Transverse colon (tissue), 4 donors: ENCODE results near the gene NCAPD2. TPM values are rescaled to one million over a fixed set of nuclear protein-coding genes. Genes with fewer than 3 reads are reported as not detected.
"Not testable (repeated sequence)": the region's sequence is repeated elsewhere in the genome, so short reads cannot be mapped to it uniquely, and the experiment has no call there.

Experiments used
- DNase-seq: peaks from one replicate; pipeline ENCODE4 v3.0.0-alpha.2; 2019
- H3K27ac ChIP-seq, 4 donors: fragments of 200-600 bp; sonication (generic); 2 replicates each; pipeline ENCODE4 v1.5.1; 2016 to 2018; ENCODE audit warnings: inconsistent platforms in 4 of 4
- H3K27me3 ChIP-seq: fragments of 200-600 bp; sonication (generic); 2 replicates; pipeline ENCODE4 v1.5.1; 2017; ENCODE audit warnings: inconsistent platforms
- H3K36me3 ChIP-seq, 4 donors: fragments of 200-600 bp; sonication (generic); 2 replicates each; pipeline ENCODE4 v1.5.1; 2017 to 2019; ENCODE audit warnings: inconsistent platforms in 4 of 4
- H3K4me1 ChIP-seq, 4 donors: fragments of 200-600 bp; sonication (generic); 2 replicates each; pipeline ENCODE4 v1.5.1; 2017 to 2020; ENCODE audit warnings: inconsistent platforms in 4 of 4
- H3K4me3 ChIP-seq, 4 donors: fragments of 200-600 bp; sonication (generic); 1 replicate in 1 of 4; 2 replicates in 3 of 4; pipeline versions ENCODE4 v1.5.1 to v1.6.1; 2017 to 2019; ENCODE audit warnings: inconsistent platforms in 4 of 4
- H3K9me3 ChIP-seq, 2 donors: fragments of 200-600 bp; sonication (generic); 2 replicates each; pipeline ENCODE4 v1.5.1; 2017 to 2019; ENCODE audit warnings: inconsistent platforms in 2 of 2
- EP300 ChIP-seq: sonication (generic); formaldehyde crosslinking; IDR thresholded peaks from one replicate; pipeline ENCODE4 v1.6.1; 2017; ENCODE audit warnings: antibody characterized with exemption, low read depth
- POLR2A ChIP-seq: fragments of 450-650 bp; IDR thresholded peaks from one replicate; pipeline ENCODE4 v1.6.1; 2016; ENCODE audit warnings: antibody characterized with exemption, mild to moderate bottlenecking, moderate library complexity
- POLR2AphosphoS5 ChIP-seq, 3 donors: sonication (generic); formaldehyde crosslinking; IDR thresholded peaks; one replicate each; pipeline ENCODE4 v1.6.1; 2016; ENCODE audit warnings: antibody characterized with exemption in 3 of 3
- WGBS, 2 donors: methylation state at CpG; one replicate each; pipeline ENCODE4 v1.1.5; 2018; ENCODE audit warnings: low coverage in 1 of 2; 5-methylcytosine and 5-hydroxymethylcytosine counted together
- in situ Hi-C, 4 donors: fragments of 200-750 bp; cut with MboI; loops; one replicate each; pipeline versions ENCODE4 v1.15.0 to v1.15.1; 2017; ENCODE audit warnings: low sequenced_read_pairs in 3 of 4, low pct_ligation_motif_present in 1 of 4, low pct_unique_long_range_greater_than_20kb in 1 of 4
- intact Hi-C: fragments of 100-400 bp; cut with DNase I; formaldehyde crosslinking; loops from one replicate; pipeline ENCODE4 v1.15.1; 2023; ENCODE audit warnings: low total_unique reads
- total RNA-seq, 4 donors: library from RNA; depleted of rRNA; stranded (reverse); fragments of >200 nt; gene quantifications; one replicate each; pipeline ENCODE4 v1.1.0, GENCODE V29; 2016
- TF ChIP-seq, protein P1 (sequence below), 5 experiments: fragments of 200-600 bp in 3 of 5; fragments of 450-650 bp in 2 of 5; sonication (generic) in 3 of 5; IDR thresholded peaks; 1 replicate in 2 of 5; 2 replicates in 3 of 5; pipeline ENCODE4 v1.5.1; 2016 to 2017; ENCODE audit warnings: antibody characterized with exemption in 5 of 5, inconsistent platforms in 3 of 5, mild to moderate bottlenecking in 2 of 5, moderate library complexity in 1 of 5

Gene NCAPD2
- total RNA-seq, 4 donors from 2014 or later, result 18.3 to 20.2 (median 19.2) TPM

DNA sequence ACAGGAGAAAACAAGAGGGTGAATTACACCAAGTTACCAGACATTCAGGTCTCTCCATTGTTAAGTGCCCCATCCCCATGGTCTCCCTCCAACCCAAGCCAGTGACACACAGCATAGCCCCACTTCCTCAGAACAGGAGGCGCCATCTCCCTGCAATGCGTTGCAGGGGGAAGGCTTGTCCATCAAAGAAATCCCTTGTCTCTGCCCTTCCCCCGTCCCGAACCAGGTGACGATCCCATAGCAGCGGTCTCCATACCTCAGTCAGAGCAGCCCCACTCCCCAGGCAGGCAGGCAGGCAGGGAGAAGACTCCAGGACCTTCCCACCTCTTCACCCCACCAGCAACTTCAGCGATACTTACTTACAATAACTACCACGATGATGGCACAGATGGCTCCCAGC is 29.4 kb upstream of the NCAPD2 start:
- Histone ChIP-seq H3K9me3 (no peaks in the 10 kb centered on the region), H3K27me3 (no peaks in the 10 kb centered on the region), H3K4me3 (no peak overlapping the region), H3K36me3 (peaks cover 0 to 41% (median 18%) of the 10 kb centered on the region in 4 donors), H3K4me1 (peaks cover 12 to 65% (median 23%) of the 10 kb centered on the region in 4 donors), H3K27ac (peak overlapping the region in 2 of 4 donors; percentile 32 to 76)
- in situ Hi-C loops, result loop anchor here in 2 of 4 donors (25.0 kb wide), 1 partner anchor 127 kb away; the partner anchor contains the start of gene TNFRSF1A (in 2 of the 2)
- no peak for TF ChIP-seq POLR2AphosphoS5 (IDR thresholded peaks at IDR 0.05)
- TF ChIP-seq, protein P1, sequence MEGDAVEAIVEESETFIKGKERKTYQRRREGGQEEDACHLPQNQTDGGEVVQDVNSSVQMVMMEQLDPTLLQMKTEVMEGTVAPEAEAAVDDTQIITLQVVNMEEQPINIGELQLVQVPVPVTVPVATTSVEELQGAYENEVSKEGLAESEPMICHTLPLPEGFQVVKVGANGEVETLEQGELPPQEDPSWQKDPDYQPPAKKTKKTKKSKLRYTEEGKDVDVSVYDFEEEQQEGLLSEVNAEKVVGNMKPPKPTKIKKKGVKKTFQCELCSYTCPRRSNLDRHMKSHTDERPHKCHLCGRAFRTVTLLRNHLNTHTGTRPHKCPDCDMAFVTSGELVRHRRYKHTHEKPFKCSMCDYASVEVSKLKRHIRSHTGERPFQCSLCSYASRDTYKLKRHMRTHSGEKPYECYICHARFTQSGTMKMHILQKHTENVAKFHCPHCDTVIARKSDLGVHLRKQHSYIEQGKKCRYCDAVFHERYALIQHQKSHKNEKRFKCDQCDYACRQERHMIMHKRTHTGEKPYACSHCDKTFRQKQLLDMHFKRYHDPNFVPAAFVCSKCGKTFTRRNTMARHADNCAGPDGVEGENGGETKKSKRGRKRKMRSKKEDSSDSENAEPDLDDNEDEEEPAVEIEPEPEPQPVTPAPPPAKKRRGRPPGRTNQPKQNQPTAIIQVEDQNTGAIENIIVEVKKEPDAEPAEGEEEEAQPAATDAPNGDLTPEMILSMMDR (IDR thresholded peaks at IDR 0.05), result no peak
- TF ChIP-seq POLR2A, result no peak
- no peak for TF ChIP-seq EP300
- no peak for DNase-seq
- WGBS, 2 donors, result 89% methylated on average over 8 of the region's 8 CpGs; no CpG with 5 or more reads in 1 of the 2 donors
- intact Hi-C loops, result loop anchor here (5.0 kb wide), 1 partner anchor 42 kb away; no protein-coding TSS in a partner anchor

GRCh38 chr12:6465467-6466183 is 28.3 kb upstream of the NCAPD2 start:
- TF ChIP-seq EP300, result no peak
- no peak for TF ChIP-seq POLR2A
- TF ChIP-seq, protein P1 (IDR thresholded peaks at IDR 0.05), result peak; percentile 77 to 94 (median 86)
- peak in 1 of 3 donors; percentile 22 for TF ChIP-seq POLR2AphosphoS5 (IDR thresholded peaks at IDR 0.05)
- Histone ChIP-seq H3K4me3 (no peak overlapping the region), H3K27ac (peak overlapping the region in 1 of 4 donors; percentile 23), H3K4me1 (peaks cover 12 to 67% (median 29%) of the 10 kb centered on the region in 4 donors), H3K9me3 (no peaks in the 10 kb centered on the region), H3K36me3 (peaks cover 0 to 32% (median 15%) of the 10 kb centered on the region in 4 donors), H3K27me3 (no peaks in the 10 kb centered on the region)
- in situ Hi-C loops, result loop anchor here in 2 of 4 donors (5.0 to 25.0 kb wide), 2 partner anchors 43 to 128 kb away; partner anchors contain the start of gene TNFRSF1A (in 2 of the 2)
- peak; percentile 66 for DNase-seq
- intact Hi-C loops, result loop anchor here (5.0 kb wide), 1 partner anchor 143 kb away; no protein-coding TSS in a partner anchor
- 23 to 42% methylated on average over 4 to 6 of the region's 6 CpGs for WGBS, 2 donors

GRCh38 chr12:6466184-6466573 is 27.7 kb upstream of the NCAPD2 start:
- Histone ChIP-seq H3K9me3 (no peaks in the 10 kb centered on the region), H3K4me1 (peaks cover 12 to 64% (median 30%) of the 10 kb centered on the region in 4 donors), H3K36me3 (peaks cover 0 to 29% (median 13%) of the 10 kb centered on the region in 4 donors), H3K27me3 (no peaks in the 10 kb centered on the region), H3K27ac (peak overlapping the region in 1 of 4 donors; percentile 23), H3K4me3 (no peak overlapping the region)
- 75 to 85% methylated on average over 4 to 5 of the region's 5 CpGs for WGBS, 2 donors
- intact Hi-C loops, result loop anchor here (5.0 kb wide), 1 partner anchor 144 kb away; no protein-coding TSS in a partner anchor
- no peak for DNase-seq
- in situ Hi-C loops, result loop anchor here in 2 of 4 donors (5.0 to 25.0 kb wide), 2 partner anchors 44 to 129 kb away; partner anchors contain the start of gene TNFRSF1A (in 2 of the 2)
- TF ChIP-seq EP300 (no peak), POLR2A (no peak), POLR2AphosphoS5 (IDR thresholded peaks at IDR 0.05) (no peak)
- TF ChIP-seq, protein P1 (IDR thresholded peaks at IDR 0.05), result no peak

DNA sequence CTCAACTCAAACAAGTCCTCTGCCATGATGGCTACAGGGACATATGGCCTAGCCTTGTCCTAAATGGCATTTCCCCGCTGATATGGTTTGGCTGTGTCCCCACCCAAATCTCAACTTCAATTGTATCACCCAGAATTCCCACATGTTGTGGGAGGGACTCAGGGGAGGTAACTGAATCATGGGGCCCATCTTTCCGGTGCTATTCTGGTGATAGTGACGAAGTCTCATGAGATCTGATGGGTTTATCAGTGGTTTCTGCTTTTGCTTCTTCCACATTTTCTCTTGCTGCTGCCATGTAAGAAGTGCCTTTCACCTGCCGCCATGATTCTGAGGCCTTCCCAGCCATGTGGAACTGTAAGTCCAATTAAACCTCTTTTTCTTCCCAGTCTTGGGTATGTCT is 27.2 kb upstream of the NCAPD2 start:
- DNase-seq, H3K27ac ChIP-seq, H3K27me3 ChIP-seq, H3K4me3 ChIP-seq, H3K9me3 ChIP-seq: not testable (repeated sequence)
- intact Hi-C loops, result loop anchor here (5.0 kb wide), 1 partner anchor 144 kb away; no protein-coding TSS in a partner anchor
- WGBS, 2 donors, result 87 to 100% methylated on average over 1 to 4 of the region's 4 CpGs
- Histone ChIP-seq H3K36me3 (peaks cover 0 to 29% (median 10%) of the 10 kb centered on the region in 4 donors), H3K4me1 (peaks cover 12 to 62% (median 33%) of the 10 kb centered on the region in 4 donors)
- in situ Hi-C loops, result loop anchor here in 2 of 4 donors (5.0 to 25.0 kb wide), 2 partner anchors 44 to 129 kb away; partner anchors contain the start of gene TNFRSF1A (in 2 of the 2)

DNA sequence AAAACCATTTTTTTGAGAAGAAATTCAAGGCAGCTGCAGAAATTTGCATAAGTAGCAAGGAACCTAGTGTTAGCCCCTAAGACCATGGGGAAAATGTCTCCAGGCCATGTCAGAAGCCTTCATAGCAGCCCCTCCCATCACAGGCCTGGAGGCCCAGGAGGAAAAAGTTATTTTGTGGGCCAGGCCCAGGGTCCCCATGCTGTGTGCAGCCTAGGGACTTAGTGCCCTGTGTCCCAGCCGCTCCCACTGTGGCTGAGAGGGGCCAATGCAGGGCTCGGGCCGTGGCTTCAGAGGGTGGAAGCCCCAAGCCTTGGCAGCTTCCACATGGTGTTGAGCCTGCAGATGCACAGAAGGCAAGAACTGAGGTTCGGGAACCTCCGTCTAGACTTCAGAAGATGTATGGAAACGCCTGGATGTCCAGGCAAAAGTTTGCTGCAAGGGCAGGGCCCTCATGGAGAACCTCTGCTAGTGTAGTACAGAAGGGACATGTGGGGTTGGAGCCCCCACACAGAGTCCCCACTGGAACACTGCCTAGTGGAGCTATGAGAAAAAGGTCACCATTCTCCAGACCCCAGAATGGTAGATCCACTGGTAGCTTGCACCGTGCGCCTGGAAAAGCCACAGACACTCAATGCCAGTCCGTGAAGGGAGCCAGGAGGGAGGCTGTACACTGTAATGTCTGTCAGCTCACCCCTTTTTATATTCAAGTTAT is 26.2 kb upstream of the NCAPD2 start:
- H3K27me3 ChIP-seq, H3K4me3 ChIP-seq, DNase-seq, H3K9me3 ChIP-seq: not testable (repeated sequence)
- in situ Hi-C loops (loop anchor here in 2 of 4 donors (5.0 to 25.0 kb wide), 2 partner anchors 45 to 130 kb away; partner anchors contain the start of gene TNFRSF1A (in 2 of the 2)), intact Hi-C loops (loop anchor here (5.0 kb wide), 1 partner anchor 145 kb away; no protein-coding TSS in a partner anchor)
- peaks cover 8 to 56% (median 33%) of the 10 kb centered on the region in 4 donors for H3K4me1 ChIP-seq
- H3K27ac ChIP-seq, result peak overlapping the region in 2 of 4 donors; percentile 13 to 90
- peaks cover 0 to 21% (median 9%) of the 10 kb centered on the region in 4 donors for H3K36me3 ChIP-seq
- 80 to 87% methylated on average over 3 to 8 of the region's 9 CpGs for WGBS, 2 donors
